HL-60/S4 (cell line): ENCODE measurements around the gene CLBA1.
"Not testable (repeated sequence)": the region's sequence is repeated elsewhere in the genome, so short reads cannot be mapped to it uniquely, and the experiment has no call there.

Source experiments
- in situ Hi-C: fragments of 300-500 bp; cut with MboI; formaldehyde crosslinking; loops from 2 replicates; pipeline ENCODE4 v1.14.3; 2022; ENCODE audit warnings: low sequenced_read_pairs

CLBA1 gene

GRCh38 chr14:105022276-105022670 lies 36.7 kb downstream of the CLBA1 start:
- in situ Hi-C loops: no loop called here

- in situ Hi-C loops: no loop called here
Observed at GRCh38 chr14:105023144-105023543, 37.6 kb downstream of the CLBA1 start.

- in situ Hi-C loops: no loop called here
Observed at GRCh38 chr14:105023791-105024480, 38.3 kb downstream of the CLBA1 start.

DNA sequence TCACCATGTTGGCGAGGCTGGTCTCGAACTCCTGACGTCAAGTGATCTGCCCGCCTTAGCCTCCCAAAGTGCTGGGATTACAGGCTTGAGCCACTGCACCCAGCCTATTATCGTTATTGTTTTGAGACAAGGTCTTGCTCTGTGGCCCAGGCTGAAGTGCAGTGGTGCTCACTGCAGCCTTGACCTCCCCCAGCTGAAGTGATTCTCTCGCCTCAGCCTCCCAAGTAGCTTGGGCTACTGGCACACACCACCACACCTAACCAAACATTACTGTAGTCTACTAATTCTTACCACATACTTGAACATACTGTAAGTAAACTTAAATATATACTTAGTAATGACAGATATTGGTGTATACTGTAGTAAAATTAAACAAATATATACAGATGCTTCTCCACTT lies 39.8 kb downstream of the CLBA1 start:
- in situ Hi-C loops: no loop called here

DNA sequence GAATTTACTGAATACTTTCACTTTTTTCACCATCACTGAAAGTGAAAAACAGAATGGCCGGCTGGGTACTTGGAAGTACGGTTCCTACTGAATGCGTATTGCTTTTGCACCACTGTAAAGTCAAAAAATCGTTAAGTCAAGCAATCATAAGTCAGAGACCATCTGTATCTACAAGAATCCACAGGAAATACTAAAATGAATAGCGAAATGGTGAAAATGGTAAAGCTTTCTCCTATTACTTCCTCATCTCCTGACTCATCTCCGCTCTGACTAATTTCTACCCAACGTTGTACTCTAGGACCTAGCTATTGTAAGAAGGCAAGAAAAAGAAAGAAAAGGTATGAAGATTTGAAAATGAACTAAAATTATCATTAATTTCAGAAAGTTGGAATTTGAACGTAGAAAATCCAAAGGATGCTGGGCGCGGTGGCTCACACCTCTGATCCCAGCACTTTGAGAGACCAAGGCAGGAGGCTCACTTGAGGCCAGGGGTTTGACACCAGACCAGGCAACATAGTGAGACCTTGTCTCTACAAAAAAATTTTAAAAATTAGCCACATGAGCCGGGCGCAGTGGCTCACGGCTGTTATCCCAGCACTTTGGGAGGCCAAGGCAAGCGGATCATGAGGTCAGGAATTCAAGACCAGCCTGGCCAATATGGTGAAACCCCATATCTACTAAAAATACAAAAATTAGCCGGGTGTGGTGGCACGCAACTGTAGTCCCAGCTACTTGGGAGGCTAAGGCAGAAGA lies 40.6 kb downstream of the CLBA1 start:
- in situ Hi-C loops: no loop called here

- in situ Hi-C loops: no loop called here
Observed at GRCh38 chr14:105026802-105027563, 41.4 kb downstream of the CLBA1 start.

- in situ Hi-C loops: not testable (repeated sequence)
Observed at GRCh38 chr14:105027718-105028117, 42.1 kb downstream of the CLBA1 start.

DNA sequence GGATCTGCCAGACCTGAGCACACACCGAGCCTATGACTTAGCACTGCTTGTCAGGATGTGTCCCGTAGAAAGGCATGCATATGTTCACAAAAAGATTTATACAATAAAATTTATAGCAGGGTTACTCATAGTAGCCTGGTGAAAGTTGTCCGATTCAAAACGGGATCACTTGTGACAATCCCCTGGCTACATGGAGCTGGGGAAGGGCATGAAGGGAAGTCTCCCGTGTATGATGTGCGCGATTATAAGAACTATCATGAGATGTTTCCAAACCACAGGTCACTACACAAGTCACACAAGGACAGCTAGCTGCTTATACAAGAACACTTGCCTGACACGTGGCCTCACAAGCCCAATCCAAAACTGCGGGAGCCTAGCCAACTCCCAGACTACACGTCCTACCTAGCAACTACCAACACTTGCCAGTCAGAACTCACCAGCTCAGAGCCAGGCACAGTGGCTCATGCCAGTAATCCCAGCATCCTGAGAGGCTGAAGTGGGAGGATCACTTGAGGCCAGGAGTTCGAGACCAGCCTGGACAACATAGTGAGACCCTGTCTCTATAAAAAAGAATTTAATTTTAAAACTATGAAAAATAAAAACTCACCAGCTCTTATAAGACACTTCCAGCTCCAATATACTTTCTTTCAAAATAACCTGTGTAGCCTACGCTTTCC lies 42.8 kb downstream of the CLBA1 start:
- in situ Hi-C loops: no loop called here

GRCh38 chr14:105029402-105029801 lies 43.8 kb downstream of the CLBA1 start:
- in situ Hi-C loops: no loop called here

DNA sequence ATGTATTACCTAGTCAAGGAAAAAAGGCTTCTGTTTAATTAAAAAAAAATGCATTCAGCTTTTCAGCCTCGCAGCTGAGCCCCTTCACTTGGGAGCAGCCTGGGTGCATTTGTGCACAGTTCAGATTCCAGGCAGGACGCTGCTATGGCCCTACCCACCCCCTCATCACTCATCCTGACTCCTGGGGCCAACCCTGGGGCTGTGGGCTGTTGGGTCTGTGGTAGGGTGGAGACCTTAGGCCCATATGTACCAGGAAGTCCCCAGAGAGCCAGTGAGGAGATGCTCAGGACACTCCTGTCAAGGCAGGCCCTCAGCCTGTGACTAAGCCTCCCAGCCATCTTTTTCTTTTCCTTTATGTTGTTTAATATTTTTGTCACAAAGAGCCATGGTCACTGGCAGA lies 44.6 kb downstream of the CLBA1 start:
- in situ Hi-C loops: no loop called here

DNA sequence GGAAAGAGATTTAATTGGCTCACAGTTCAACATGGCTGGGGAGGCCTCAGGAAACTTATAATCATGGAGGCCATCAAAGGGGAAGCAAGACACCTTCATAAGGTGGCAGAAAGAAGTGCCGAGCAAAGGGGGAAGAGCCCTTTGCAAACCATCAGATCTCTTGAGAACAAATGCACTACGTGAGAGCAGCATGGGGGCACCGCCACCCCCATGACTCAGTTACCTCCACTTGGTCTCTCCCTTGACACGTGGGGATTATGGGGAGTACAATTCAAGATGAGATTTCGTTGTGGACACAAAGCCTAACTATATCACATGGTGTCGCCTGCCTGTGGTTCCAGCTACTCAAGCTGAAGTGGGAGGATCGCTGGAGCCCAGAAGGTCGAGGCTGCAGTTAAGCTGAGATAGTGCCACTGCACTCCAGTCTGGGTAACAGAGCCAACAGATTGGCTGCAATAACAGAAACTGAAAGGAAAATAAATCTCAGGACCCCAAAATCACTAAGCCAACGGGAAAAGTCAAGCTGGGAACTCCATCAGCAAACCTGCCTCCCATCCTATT lies 45.3 kb downstream of the CLBA1 start:
- in situ Hi-C loops: no loop called here

DNA sequence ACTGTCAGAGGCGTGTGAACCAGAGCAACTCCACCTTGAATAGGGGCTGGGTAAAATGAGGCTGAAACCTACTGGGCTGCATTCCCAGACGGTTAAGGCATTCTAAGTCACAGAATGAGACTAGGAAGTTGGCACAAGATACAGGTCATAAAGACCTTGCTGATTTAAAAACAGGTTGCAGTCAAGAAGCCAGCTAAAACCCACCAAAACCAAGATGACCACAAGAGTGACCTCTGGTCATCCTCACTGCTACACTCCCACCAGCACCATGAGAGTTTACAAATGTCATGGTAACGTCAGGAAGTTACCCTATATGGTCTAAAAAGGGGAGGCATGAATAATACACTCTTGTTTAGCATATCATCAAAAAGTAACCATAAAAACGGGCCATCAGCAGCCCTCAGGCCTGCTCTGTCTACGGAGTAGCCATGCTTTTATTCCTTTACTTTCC lies 46.9 kb downstream of the CLBA1 start:
- in situ Hi-C loops: not testable (repeated sequence)

- in situ Hi-C loops: not testable (repeated sequence)
Observed at GRCh38 chr14:105033412-105033900, 47.9 kb downstream of the CLBA1 start.

DNA sequence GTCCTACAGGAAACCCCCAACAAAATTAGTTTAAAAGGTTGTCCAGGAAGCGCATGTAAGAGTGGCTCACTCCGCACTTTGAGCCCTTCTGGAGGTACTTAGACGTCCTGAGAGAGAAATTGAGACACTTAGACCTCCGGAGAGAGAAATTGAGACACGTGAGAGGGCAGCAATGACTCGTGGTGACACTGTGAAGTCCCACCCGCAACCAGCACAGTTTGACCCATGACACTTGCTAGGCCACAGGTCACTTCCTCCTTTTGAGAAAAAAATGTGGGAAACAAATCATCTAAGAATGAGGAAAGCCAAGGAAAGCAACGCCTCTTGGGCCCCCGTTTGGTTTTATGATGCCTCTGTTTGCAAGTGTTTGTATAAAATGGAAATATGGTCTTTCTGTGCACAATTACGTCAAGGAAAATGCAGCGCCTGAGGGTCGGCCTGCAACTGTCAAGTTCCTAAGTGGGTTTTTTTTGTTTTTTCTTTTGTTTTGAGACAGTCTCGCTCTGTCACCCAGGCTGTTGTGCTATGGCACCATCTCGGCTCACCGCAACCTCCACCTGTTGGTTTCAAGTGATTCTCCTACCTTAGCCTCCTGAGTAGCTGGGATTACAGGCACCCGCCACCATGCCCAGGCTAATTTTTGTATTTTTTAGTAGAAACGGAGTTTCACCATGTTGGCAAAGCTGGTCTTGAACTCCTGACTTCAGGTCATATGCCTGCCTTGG lies 48.9 kb downstream of the CLBA1 start:
- in situ Hi-C loops: no loop called here

DNA sequence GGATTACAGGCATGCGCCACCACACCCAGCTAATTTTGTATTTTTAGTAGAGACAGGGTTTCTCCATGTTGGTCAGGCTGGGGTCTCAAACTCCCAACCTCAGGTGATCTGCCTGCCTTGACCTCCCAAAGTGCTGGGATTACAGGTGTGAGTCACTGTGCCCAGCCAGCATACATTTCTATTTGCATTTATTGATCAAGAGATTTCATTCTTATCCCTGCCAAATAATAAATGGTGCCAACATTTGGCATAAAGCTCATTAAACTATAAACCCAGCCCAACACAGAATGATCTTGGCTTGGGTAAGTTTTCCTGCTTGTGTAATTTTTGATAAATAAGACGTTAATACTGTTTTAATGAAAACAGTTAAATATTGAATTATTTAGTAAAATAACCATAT lies 50.0 kb downstream of the CLBA1 start:
- in situ Hi-C loops: not testable (repeated sequence)

GRCh38 chr14:105039458-105040205 lies 54.0 kb downstream of the CLBA1 start:
- in situ Hi-C loops: no loop called here

DNA sequence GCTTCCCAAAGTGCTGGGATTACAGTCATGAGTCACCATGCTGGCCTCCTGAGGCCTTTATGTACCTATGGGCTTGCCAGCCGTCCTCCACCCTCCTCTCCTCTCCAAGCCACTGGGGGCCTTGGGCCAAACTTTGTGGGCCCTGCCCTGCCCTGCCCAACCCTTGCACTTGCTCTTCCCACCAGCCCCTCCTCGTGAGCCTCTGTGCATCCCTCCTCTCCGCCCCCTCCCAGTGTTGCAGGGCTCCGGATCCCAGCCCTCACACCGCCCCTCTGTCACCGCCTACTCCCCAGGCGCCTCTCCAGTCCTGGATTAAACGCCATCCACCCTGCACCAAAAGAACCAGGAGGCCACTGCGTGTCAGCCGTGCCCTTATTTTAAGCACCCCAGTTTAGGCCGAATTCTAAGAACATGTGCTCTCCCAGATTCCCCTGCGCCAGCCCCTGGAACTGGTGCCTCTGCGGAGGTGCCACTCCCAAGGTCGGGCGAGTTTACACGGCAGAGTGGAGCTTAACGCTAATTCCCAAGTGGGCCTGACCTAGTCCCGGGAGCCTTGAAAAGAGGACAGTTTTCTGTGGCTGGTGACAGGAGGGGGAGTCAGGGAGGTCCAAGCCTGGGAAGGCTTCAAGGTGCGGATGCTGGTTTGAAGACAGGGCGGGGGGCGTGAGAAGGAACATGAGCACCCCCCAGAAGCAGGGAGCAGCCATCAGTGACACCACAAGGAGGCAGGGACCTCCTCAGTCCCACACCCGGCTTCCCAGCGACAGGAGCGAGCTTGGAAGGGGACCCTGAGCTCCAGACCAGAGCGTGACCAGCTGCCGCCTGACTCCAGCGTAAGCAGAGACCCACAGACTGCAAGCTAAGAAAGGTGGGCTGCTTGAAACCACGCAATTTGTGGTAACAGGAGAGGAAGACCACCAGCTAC lies 56.5 kb downstream of the CLBA1 start:
- in situ Hi-C loops: no loop called here

GRCh38 chr14:105042813-105043212 lies 57.2 kb downstream of the CLBA1 start:
- in situ Hi-C loops: no loop called here
